CD4-positive, alpha-beta T cell (primary cell): ENCODE data around the gene ODF4. TPM values are rescaled to one million over a fixed set of nuclear protein-coding genes. Genes with fewer than 3 reads are reported as not detected.

Source experiments
- ATAC-seq: fragments of 200-7000 bp; cut with Tn5 transposase; one replicate; pipeline ENCODE4 v1.10.0; 2022; ENCODE audit warnings: mild to moderate bottlenecking; ENCODE audit not compliant: poor library complexity
- CTCF ChIA-PET: fragments of 350-600 bp; sonication (Branson Sonifier 250); formaldehyde crosslinking; loops from one replicate; lab custom pipeline; 2021; ENCODE audit warnings: antibody characterized with exemption, inconsistent platforms; lab: Charles Lee
- POLR2A ChIA-PET: fragments of 350-600 bp; sonication (Branson Sonifier 250); formaldehyde crosslinking; loops from one replicate; lab custom pipeline; 2021; ENCODE audit warnings: antibody characterized with exemption, inconsistent platforms; lab: Charles Lee
- DNase-seq, 14 experiments: peaks; one replicate each; pipeline ENCODE4 v3.0.0-alpha.2; 2013 to 2020; ENCODE audit warnings: mixed read lengths in 2 of 14
- H3K27ac ChIP-seq, 2 donors: one replicate each; pipeline versions ENCODE4 v1.5.1 to v1.7.0; 2013; ENCODE audit warnings: low read length in 2 of 2, low read depth in 1 of 2, mild to moderate bottlenecking in 1 of 2
- H3K27me3 ChIP-seq, 2 experiments: 1 replicate in 1 of 2; 2 replicates in 1 of 2; pipeline versions ENCODE4 v1.6.1 to v1.7.0; 2013; ENCODE audit warnings: low read length in 2 of 2, control low read depth in 1 of 2, mild to moderate bottlenecking in 1 of 2, moderate library complexity in 1 of 2; ENCODE audit not compliant: insufficient read depth in 2 of 2, control insufficient read depth in 1 of 2
- H3K36me3 ChIP-seq: one replicate; pipeline ENCODE4 v1.6.1; 2013; ENCODE audit warnings: low read length, control low read depth; ENCODE audit not compliant: insufficient read depth
- H3K4me1 ChIP-seq: one replicate; pipeline ENCODE4 v1.6.1; 2013; ENCODE audit warnings: low read length, control low read depth; ENCODE audit not compliant: insufficient read depth
- H3K4me3 ChIP-seq: one replicate; pipeline ENCODE4 v1.5.1; 2013; ENCODE audit warnings: mild to moderate bottlenecking, low read length, moderate library complexity
- H3K9me3 ChIP-seq, 2 experiments: 1 replicate in 1 of 2; 2 replicates in 1 of 2; pipeline versions ENCODE4 v1.6.1 to v1.7.0; 2013; ENCODE audit warnings: low read length in 2 of 2, mild to moderate bottlenecking in 2 of 2, control low read depth in 1 of 2, moderate library complexity in 1 of 2; ENCODE audit not compliant: control insufficient read depth in 1 of 2, insufficient read depth in 1 of 2
- H3K27ac Mint-ChIP-seq: one replicate; pipeline ENCODE4 v1.8.0; 2020; ENCODE audit warnings: mixed read lengths
- H3K27me3 Mint-ChIP-seq: one replicate; pipeline ENCODE4 v1.8.0; 2021; ENCODE audit warnings: mixed read lengths
- H3K36me3 Mint-ChIP-seq: one replicate; pipeline ENCODE4 v1.8.0; 2021; ENCODE audit warnings: low read depth, mixed read lengths
- H3K4me1 Mint-ChIP-seq: one replicate; pipeline ENCODE4 v1.8.0; 2021; ENCODE audit warnings: low read depth, mixed read lengths
- H3K4me3 Mint-ChIP-seq: one replicate; pipeline ENCODE4 v1.8.0; 2020; ENCODE audit warnings: mild to moderate bottlenecking, mixed read lengths
- H3K9me3 Mint-ChIP-seq: one replicate; pipeline ENCODE4 v1.8.0; 2020; ENCODE audit warnings: mixed read lengths
- intact Hi-C, 2 experiments: fragments of 100-400 bp; cut with DNase I in 1 of 2; cut with micrococcal nuclease in 1 of 2; formaldehyde crosslinking; loops; one replicate each; pipeline versions ENCODE4 v1.15.1 to v1.9.0; 2023 to 2025; cut with DNase I, micrococcal nuclease
- total RNA-seq, 174 experiments: library from RNA in 2 of 174; stranded (reverse) in 2 of 174; gene quantifications; one replicate each; pipeline ENCODE4 v1.2.3 and lab custom pipeline; 2021 to 2026
- TF ChIP-seq, protein P1 (sequence below): fragments of 200-600 bp; IDR thresholded peaks from one replicate; pipeline ENCODE4 v1.8.0; 2022; ENCODE audit warnings: antibody characterized with exemption, mild to moderate bottlenecking

ODF4 gene
- total RNA-seq, 2 experiments from 2014 or later, result not detected

DNA sequence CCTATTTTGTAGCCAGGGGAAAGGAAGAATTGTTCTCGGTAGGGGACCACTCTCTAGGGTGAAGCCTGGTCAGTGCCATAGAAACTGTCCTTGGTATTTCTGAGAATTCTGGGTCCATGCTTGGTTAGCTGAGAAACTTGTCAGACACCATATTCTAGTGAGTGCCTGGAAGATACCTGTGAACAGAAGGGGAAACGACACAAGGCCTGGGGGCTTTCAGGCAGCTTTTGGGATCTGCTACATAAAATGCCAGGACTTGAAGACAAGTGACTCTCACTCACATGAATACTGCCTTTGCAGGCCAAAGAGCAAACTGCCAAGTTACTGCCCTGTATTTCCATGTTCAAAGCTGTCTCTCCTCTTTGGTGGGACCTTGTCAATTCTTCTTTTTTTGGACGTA, 18.3 kb downstream of the ODF4 start:
- POLR2A ChIA-PET, result no interaction called here
- no peak overlapping the region for H3K27ac Mint-ChIP-seq
- intact Hi-C loops, result no loop called here

DNA sequence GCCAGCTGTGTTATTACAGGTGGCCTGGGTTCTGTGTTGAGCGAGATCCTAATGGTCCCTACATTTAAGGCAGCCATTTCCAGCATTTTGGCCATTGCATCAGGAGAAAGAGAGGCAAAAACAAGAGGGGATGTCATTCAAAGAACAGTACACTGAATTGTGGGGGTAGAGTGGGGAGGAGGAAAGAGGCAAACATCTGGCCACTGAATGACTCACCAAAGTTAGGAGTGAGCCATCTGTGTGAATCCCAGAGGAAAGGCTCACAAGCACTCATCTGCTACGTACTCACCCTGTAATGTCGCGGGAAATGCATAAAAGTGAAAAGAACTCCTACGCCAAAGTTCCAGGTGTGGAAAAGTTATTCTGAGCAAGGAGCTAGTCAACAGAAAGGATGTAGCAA, 20.1 kb downstream of the ODF4 start:
- TF ChIP-seq, protein P1, sequence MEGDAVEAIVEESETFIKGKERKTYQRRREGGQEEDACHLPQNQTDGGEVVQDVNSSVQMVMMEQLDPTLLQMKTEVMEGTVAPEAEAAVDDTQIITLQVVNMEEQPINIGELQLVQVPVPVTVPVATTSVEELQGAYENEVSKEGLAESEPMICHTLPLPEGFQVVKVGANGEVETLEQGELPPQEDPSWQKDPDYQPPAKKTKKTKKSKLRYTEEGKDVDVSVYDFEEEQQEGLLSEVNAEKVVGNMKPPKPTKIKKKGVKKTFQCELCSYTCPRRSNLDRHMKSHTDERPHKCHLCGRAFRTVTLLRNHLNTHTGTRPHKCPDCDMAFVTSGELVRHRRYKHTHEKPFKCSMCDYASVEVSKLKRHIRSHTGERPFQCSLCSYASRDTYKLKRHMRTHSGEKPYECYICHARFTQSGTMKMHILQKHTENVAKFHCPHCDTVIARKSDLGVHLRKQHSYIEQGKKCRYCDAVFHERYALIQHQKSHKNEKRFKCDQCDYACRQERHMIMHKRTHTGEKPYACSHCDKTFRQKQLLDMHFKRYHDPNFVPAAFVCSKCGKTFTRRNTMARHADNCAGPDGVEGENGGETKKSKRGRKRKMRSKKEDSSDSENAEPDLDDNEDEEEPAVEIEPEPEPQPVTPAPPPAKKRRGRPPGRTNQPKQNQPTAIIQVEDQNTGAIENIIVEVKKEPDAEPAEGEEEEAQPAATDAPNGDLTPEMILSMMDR, result no peak
- H3K36me3 Mint-ChIP-seq, result no peaks in the 10 kb centered on the region
- no peaks in the 10 kb centered on the region for H3K36me3 ChIP-seq
- no peaks in the 10 kb centered on the region for H3K27me3 Mint-ChIP-seq
- H3K27ac Mint-ChIP-seq, result no peak overlapping the region
- no peak overlapping the region for H3K27ac ChIP-seq
- DNase-seq, result no peak
- no peak overlapping the region for H3K4me3 Mint-ChIP-seq
- no peak for ATAC-seq
- H3K27me3 ChIP-seq, result no peaks in the 10 kb centered on the region
- CTCF ChIA-PET, result no interaction called here
- H3K4me1 Mint-ChIP-seq, result peaks cover 19% of the 10 kb centered on the region
- no peaks in the 10 kb centered on the region for H3K9me3 ChIP-seq
- intact Hi-C loops, result no loop called here
- H3K4me1 ChIP-seq, result no peaks in the 10 kb centered on the region
- POLR2A ChIA-PET, result no interaction called here
- no peaks in the 10 kb centered on the region for H3K9me3 Mint-ChIP-seq
- no peak overlapping the region for H3K4me3 ChIP-seq

More for the DNA sequence above, 18.3 kb downstream of the ODF4 start:
- Mint-ChIP-seq H3K27me3 (no peaks in the 10 kb centered on the region), H3K36me3 (no peaks in the 10 kb centered on the region), H3K4me1 (peaks cover 19% of the 10 kb centered on the region), H3K9me3 (no peaks in the 10 kb centered on the region), H3K4me3 (no peak overlapping the region)
- Histone ChIP-seq H3K27me3 (no peaks in the 10 kb centered on the region), H3K27ac (no peak overlapping the region), H3K4me1 (no peaks in the 10 kb centered on the region), H3K9me3 (no peaks in the 10 kb centered on the region), H3K4me3 (no peak overlapping the region), H3K36me3 (no peaks in the 10 kb centered on the region)
- TF ChIP-seq, protein P1, result no peak
- no peak for DNase-seq
- ATAC-seq, result no peak
- CTCF ChIA-PET, result no interaction called here

DNA sequence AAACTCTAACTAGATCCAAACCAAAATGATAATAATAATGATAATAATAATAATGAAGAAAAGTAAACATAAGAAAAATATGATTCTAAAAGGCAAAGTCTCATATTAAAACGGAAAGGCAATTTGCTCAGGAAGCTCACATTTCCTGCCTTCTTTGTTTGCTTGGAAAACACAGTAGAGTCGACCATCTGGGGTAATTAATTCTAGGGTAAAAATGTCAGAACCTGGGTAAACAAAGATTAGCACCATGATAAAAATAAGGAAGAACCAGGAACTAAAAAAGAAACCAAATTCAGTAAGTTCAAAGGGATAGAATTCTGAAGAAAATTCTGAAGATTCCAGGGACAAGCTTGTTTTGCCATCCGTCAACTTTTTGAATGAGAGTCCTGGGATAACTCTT, 20.6 kb downstream of the ODF4 start:
- H3K36me3 ChIP-seq, result no peaks in the 10 kb centered on the region
- Mint-ChIP-seq H3K9me3 (no peaks in the 10 kb centered on the region), H3K36me3 (no peaks in the 10 kb centered on the region), H3K4me1 (peaks cover 19% of the 10 kb centered on the region), H3K27ac (no peak overlapping the region), H3K4me3 (no peak overlapping the region), H3K27me3 (no peaks in the 10 kb centered on the region)
- no peak overlapping the region for H3K27ac ChIP-seq
- no peaks in the 10 kb centered on the region for H3K9me3 ChIP-seq
- no peaks in the 10 kb centered on the region for H3K27me3 ChIP-seq
- intact Hi-C loops, result no loop called here
- no peak overlapping the region for H3K4me3 ChIP-seq
- no peak for ATAC-seq
- no peak for DNase-seq
- H3K4me1 ChIP-seq, result no peaks in the 10 kb centered on the region
- POLR2A ChIA-PET, result interaction anchor here (0.8 kb wide), 1 partner anchor 287 kb away, joined by 3 read pairs; no protein-coding TSS in a partner anchor
- CTCF ChIA-PET, result no interaction called here
- TF ChIP-seq, protein P1, result no peak
